IPS-NIHi7 (cell line): Measurements from ENCODE around the gene ELN.

Source experiments
- DNase-seq: peaks from one replicate; pipeline ENCODE4 v3.0.0; 2012; ENCODE audit warnings: mixed read lengths; ENCODE audit errors: extremely low spot score

ELN gene

DNA sequence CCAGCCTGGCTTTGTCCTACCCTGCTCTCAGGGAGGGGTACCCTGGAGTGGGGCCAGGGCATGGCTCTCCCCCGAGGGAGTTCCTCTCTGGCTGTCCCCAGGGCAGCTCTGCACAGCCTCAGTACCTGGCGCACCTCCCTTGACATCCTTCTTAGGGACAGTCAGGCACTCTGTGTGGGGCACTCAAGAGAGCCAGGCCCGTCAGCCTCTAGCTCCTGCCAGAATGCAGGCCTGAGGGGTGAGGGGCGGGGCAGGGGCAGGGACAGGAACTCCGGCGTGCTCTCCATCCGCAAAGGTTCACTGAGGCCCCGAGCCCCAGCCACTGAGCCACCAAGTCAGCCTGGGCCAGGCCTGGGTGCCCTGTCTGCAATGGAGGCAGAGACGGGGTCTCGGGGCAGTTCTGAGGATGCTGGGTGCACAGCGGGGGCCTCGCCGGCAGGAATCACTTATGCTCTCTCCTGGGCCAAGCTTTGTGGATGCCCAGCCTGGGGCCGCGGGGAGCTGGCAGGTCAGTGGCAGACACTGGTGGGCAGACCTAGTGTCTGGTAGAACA, 65.8 kb downstream of the ELN start:
- DNase-seq, result no peak

DNA sequence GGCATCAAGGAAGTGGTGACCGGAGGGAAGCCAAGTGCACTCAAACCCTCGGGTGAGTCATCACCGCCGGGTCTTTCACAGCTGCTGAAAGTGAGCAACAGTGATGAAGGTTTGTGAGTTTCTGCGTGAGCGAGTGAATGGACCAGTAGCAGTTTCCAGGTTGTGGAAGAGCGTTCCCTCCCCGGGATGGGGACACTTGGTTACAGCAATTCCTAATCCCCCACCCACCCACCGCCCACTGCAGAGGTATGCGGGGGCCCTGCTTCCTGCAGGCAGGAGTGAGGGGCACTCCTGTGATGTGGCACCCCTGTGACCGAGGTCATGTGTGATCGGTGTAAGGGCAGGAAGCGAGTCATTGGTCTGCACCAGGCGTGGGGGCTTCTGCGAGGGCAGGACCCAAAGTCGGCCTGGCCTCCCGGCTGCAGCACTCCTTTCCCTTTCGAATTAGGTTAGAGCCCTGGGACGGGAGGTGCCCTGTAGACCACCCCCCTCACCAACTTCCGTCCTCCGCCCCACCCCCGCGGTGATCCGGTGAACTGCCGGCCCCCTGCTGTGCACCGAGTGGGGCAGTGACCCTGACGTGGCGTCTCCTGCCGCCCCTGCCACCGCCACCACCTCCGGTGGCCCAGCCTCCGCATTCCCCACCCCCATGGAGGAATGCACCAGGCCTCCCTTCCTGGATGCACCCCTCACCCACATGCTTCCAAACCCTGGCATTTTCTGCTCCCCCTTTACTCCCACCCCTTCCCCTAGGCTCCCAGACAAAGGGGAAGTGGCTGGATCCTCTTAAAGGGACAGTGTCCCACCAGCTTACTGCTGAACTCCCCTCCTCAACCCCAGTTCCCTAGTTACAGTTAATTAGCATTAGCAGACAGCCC, 66.5 kb downstream of the ELN start:
- DNase-seq, result peak; percentile 89

DNA sequence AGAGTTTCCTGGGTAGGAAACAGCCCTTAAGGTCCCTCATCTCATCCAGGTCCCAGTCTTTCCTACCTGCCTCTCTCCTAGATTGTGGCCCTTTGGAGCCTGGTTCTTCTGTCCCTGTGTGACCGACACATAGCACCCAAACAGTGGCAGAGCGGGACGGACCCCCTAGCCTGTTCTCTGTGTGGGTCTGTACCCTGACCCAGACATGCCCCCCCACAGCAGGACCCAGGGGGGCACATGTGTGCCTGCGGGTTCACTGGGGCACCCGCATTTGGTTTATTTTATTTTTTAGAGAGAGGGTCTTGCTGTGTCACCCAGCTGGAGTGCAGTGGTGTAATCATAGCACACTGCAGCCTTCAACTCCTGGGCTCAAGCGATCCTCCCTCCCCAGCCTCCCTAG, 67.2 kb downstream of the ELN start:
- DNase-seq, result no peak

DNA sequence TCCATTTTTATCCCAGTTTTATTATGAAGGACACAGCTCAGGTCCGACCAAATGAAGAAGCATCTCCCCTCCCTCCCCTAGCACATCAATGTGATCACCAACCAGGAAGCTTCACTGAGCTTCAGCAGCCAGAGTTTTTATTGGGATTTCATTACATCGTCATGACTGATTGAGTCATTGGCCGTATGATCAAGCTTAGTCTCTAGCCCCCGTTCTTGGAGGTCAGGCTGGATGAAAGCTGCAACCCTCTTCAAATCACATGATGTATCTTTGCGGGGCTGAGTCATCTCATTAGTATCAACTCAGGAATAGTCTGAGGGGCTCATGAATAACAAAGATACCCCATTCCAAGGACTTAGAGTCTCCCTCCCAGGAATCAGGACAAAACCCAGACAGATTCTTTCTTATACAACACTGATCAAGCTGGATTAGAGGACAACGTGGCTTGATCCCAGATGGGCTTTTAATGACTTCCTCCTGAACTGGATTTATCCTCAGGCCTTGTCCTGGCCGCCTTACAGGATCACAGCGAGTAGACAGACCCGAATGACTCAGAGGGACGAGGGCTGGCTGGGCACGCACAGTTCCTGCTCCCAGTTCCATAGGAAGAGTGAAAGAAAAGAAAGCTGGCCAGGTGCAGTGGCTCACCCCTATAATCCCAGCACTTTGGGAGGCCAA, 70.1 kb downstream of the ELN start:
- DNase-seq, result no peak

DNA sequence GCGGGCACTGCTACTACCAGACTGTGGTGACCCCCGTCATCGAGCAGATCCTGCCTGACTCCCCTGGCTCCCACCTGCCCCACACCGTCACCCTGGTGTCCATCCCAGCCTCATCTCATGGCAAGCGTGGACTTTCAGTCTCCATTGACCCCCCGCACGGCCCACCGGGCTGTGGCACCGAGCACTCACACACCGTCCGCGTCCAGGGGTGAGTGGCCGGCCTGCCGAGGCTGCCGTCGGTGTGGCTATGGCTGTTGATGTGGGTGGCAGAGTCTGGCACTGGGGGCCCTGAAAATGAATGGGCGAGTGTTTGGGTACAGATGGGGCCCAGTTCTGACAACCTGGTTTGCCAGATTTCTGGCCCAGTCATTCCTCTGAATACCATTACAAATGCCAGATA, 71.1 kb downstream of the ELN start:
- no peak for DNase-seq

DNA sequence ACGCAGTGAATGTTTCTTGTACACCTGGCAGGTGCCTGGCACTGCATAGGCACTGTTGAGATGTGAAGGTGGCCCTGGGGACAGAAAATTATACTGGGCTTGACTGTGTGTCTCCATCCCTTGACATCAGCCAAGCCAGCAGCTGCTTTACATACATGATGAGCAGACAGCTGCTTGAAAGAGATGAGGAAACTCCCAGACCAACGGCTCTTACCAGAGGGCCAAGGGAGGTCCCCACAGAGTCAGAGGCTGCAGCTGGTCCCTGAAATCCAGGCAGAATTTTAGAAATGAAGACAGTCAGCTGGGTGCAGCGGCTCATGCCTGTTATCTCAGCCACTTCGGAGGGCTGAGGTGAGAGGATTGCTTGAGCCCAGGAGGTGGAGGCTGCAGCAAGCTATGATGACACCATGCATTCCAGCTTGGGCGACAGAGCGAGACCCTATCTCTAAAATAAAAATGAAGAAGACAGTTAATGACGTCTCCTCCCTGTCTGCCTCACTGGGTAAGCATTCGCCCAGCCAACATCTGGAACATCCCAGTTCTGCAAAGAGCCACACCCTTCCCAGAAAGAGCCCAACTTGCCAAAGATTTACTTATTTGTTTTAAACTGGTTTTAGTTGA, 73.2 kb downstream of the ELN start:
- peak; percentile 6 for DNase-seq

DNA sequence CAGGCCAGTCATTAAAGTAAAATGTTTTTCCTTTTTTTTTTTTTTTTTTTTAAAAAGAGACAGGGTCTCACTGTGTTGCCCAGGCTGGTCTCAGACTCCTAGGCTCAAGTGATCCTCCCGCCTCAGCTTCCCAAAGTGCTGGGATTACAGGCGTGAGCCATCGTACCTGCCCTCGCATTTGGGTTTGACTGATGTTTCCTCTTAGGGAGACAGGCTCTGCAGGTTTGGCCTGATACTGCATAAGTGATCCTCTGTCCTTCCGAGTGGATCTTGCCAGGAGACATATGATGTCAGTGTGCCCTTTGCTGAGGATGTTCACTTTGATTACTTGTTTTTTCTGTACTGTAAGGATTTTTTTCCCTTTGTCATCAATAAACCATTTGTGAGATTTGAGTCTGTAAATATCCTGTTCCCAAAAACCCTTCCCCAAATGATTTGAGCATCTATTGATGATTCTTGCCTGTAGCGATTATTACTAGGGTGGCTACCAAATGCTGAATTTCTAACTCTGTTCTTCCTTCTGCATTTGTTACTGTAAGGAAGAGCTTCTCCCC, 75.3 kb downstream of the ELN start:
- DNase-seq, result no peak

DNA sequence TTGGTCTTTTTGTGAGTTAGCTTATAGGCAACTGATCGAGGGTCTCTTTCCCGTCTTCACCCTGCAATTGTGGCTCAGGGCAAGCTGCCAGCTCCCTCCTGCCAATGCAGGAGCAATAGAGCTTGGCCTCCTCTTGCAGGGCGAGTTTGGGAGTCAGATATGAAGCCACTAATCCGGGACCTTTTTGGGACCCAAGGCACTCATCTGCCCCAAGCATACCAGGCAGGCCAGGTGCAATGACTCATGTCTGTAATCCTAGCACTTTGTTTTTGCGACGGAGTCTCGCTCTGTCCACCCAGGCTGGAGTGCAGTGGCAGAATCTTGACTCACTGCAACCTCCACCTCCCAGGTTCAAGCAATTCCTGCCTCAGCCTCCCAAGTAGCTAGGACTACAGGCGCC, 76.7 kb downstream of the ELN start:
- DNase-seq, result no peak

DNA sequence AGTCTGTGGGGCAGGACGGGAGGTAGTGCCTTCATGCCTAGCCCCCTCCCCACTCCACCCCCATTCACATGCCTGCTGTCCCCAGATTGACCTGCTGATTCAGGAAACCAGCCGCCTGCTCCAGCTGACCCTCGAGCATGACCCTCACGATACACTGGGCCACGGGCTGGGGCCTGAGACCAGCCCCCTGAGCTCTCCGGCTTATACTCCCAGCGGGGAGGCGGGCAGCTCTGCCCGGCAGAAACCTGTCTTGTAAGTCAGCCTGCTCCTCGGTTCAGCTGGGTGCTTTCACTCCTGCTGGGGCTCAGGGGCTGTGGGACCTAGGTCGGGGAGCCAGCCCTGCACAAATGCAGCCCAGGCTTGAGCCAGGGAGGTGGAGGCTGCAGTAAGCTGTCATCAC, 78.0 kb downstream of the ELN start:
- no peak for DNase-seq

DNA sequence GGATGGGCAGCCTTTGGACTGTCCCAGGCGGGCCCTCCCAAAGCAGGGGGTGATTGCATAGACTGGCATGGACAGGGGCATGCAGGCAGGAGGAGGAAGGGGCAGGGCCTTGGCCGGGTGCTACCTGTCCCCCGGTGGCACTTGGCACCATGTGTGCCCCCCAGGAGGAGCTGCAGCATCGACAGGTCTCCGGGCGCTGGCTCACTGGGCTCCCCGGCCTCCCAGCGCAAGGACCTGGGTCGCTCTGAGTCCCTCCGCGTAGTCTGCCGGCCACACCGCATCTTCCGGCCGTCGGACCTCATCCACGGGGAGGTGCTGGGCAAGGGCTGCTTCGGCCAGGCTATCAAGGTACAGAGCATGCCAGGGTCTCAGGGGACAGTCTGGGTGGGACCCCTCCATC, 78.9 kb downstream of the ELN start:
- DNase-seq, result no peak

DNA sequence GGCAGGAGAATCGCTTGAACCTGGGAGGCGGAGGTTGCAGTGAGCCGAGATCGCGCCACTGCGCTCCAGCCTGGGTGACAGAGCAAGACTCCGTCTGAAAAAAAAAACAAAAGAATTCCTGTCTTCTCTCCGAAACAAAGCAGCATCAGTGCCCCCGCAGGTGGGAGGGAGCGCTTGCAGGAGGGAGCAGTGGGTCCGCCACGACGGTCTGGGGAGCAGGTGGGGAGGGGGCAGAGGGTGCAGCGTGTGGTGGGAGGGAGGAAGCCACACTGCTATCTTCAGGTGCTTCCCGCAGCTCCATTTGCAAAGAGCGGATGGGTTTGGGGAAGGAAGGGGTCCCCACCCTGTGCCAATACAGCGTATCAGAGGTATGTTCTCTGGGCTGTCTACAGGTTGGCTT, 87.4 kb downstream of the ELN start:
- peak; percentile 78 for DNase-seq

DNA sequence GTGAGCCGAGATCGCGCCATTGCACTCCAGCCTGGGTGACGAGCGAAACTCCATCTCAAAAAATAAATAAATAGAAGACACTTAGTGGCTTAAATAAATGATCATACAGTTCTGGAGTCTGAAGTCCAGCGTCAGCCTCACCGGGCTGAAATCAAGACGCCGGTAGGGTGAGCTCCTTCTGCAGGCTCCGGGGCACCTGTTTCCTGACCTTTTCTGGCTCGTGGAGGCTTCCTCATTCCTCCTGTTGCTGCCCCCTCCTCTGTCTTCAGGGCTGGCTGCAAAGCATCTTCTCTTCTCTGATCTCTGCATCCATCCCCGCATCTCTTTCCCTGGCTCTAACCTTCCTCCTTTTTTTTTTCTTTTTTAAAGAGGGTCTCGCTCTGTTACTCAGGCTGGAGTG, 88.4 kb downstream of the ELN start:
- DNase-seq, result no peak
